ENCODE data around the gene GSN. TPM values are rescaled to one million over a fixed set of nuclear protein-coding genes. Genes with fewer than 3 reads are reported as not detected.

The GSN gene
- total and polyA plus RNA-seq, 8 donors = 215 to 909 (median 531) TPM

DNA sequence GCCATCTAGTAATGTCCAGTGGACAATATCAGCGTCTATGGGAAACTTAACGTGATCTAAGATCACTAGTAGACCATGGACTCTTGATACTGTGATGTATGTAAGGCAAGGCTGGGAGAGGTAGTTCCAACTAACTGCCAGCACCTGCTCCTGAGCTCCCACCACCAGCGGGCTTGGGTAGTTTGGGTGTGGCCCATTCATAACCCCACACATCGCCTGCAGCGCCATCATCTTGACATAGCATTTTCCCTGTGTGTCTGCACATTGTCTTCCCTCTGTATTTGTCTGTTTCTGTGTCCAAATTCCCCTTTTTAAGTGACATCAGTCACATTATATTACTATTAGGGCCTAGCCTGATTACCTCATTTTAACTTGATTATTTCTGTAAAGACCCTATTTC lies 28.1 kb upstream of the GSN start:
- Histone ChIP-seq H3K4me3 (no peak overlapping the region), H3K4me1 (no peaks in the 10 kb centered on the region), H3K27me3 (no peaks in the 10 kb centered on the region), H3K27ac (no peak overlapping the region), H3K36me3 (peaks cover 0 to 3% (median 0%) of the 10 kb centered on the region in 4 donors), H3K9me3 (peaks cover 0 to 6% (median 0%) of the 10 kb centered on the region in 4 donors)
- no peak for DNase-seq
- intact Hi-C loops (cut with DNase I; ENCODE audit: low total_unique reads) = no loop called here
- WGBS, 5 donors = 93 to 99% (median 96%) methylated on average over 5 of the region's 5 CpGs
- no peak for TF ChIP-seq POLR2A (IDR thresholded peaks at IDR 0.05)
- TF ChIP-seq CTCF (IDR thresholded peaks at IDR 0.05) = no peak
- no peak for TF ChIP-seq POLR2AphosphoS5 (IDR thresholded peaks at IDR 0.05)
- no peak for TF ChIP-seq EP300 (IDR thresholded peaks at IDR 0.05)

- TF ChIP-seq CTCF (IDR thresholded peaks at IDR 0.05) (no peak), EP300 (IDR thresholded peaks at IDR 0.05) (no peak), POLR2AphosphoS5 (IDR thresholded peaks at IDR 0.05) (no peak), POLR2A (IDR thresholded peaks at IDR 0.05) (no peak)
- intact Hi-C loops (cut with DNase I; ENCODE audit: low total_unique reads) = no loop called here
- Histone ChIP-seq H3K4me3 (no peak overlapping the region), H3K27ac (peak overlapping the region in 1 of 5 donors; percentile 63), H3K9me3 (peaks cover 0 to 6% (median 0%) of the 10 kb centered on the region in 4 donors), H3K36me3 (peaks cover 0 to 3% (median 0%) of the 10 kb centered on the region in 4 donors), H3K4me1 (no peaks in the 10 kb centered on the region), H3K27me3 (no peaks in the 10 kb centered on the region)
- WGBS, 5 donors = 79 to 85% (median 83%) methylated on average over 6 of the region's 6 CpGs
- no peak for DNase-seq
Measured at GRCh38 chr9:121240472-121241135, 27.4 kb upstream of the GSN start.

- intact Hi-C loops (cut with DNase I; ENCODE audit: low total_unique reads) = no loop called here
- H3K36me3 ChIP-seq = no peaks in the 10 kb centered on the region
- H3K27ac ChIP-seq = peak overlapping the region in 4 of 5 donors; percentile 14 to 63 (median 22)
- TF ChIP-seq EP300 (IDR thresholded peaks at IDR 0.05) (no peak), POLR2A (IDR thresholded peaks at IDR 0.05) (no peak), POLR2AphosphoS5 (IDR thresholded peaks at IDR 0.05) (no peak), CTCF (IDR thresholded peaks at IDR 0.05) (no peak)
- H3K27me3 ChIP-seq = no peaks in the 10 kb centered on the region
- peaks cover 0 to 6% (median 0%) of the 10 kb centered on the region in 4 donors for H3K9me3 ChIP-seq
- 57 to 85% (median 68%) methylated on average over 5 of the region's 5 CpGs for WGBS, 5 donors
- H3K4me3 ChIP-seq = no peak overlapping the region
- no peak for DNase-seq
- H3K4me1 ChIP-seq = no peaks in the 10 kb centered on the region
Measured at GRCh38 chr9:121242219-121242958, 25.6 kb upstream of the GSN start.

- intact Hi-C loops (cut with DNase I; ENCODE audit: low total_unique reads) = no loop called here
- TF ChIP-seq POLR2A (IDR thresholded peaks at IDR 0.05) (no peak), CTCF (IDR thresholded peaks at IDR 0.05) (no peak), POLR2AphosphoS5 (IDR thresholded peaks at IDR 0.05) (no peak), EP300 (IDR thresholded peaks at IDR 0.05) (no peak)
- H3K4me3 ChIP-seq = no peak overlapping the region
- peak overlapping the region in 4 of 5 donors; percentile 14 to 63 (median 22) for H3K27ac ChIP-seq
- 78 to 95% (median 89%) methylated on average over 4 of the region's 4 CpGs for WGBS, 5 donors
- no peaks in the 10 kb centered on the region for H3K27me3 ChIP-seq
- no peak for DNase-seq
- H3K36me3 ChIP-seq = no peaks in the 10 kb centered on the region
- H3K4me1 ChIP-seq = no peaks in the 10 kb centered on the region
- peaks cover 0 to 6% (median 0%) of the 10 kb centered on the region in 4 donors for H3K9me3 ChIP-seq
Measured at GRCh38 chr9:121242959-121243346, 25.0 kb upstream of the GSN start.
